Suppressor macrophage treated with lipopolysaccharide for 4 hours (primary cell): ENCODE measurements around the gene EPB41L5.
A peak's percentile ranks its signal among the peaks of the same experiment; 100 is the strongest.

ENCODE experiments used
- DNase-seq: peaks from one replicate; pipeline ENCODE4 v3.0.0-alpha.2; 2020

EPB41L5 gene

GRCh38 chr2:120204022-120204405, 191.1 kb downstream of the EPB41L5 start:
- DNase-seq = no peak

GRCh38 chr2:120204417-120204816, 191.5 kb downstream of the EPB41L5 start:
- no peak for DNase-seq

GRCh38 chr2:120204945-120205670, 192.2 kb downstream of the EPB41L5 start:
- DNase-seq = no peak

GRCh38 chr2:120206022-120206581, 193.2 kb downstream of the EPB41L5 start:
- peak; percentile 24 for DNase-seq

GRCh38 chr2:120208381-120209353, 195.8 kb downstream of the EPB41L5 start:
- no peak for DNase-seq

- DNase-seq = no peak
Measured at GRCh38 chr2:120209427-120210269, 196.8 kb downstream of the EPB41L5 start.

- DNase-seq = peak; percentile 78
Measured at GRCh38 chr2:120210270-120210693, 197.4 kb downstream of the EPB41L5 start.

- no peak for DNase-seq
Measured at GRCh38 chr2:120218181-120218580, 205.3 kb downstream of the EPB41L5 start.

- DNase-seq = no peak
Measured at GRCh38 chr2:120219291-120219690, 206.4 kb downstream of the EPB41L5 start.

- DNase-seq = no peak
Measured at GRCh38 chr2:120219766-120220165, 206.9 kb downstream of the EPB41L5 start.

- DNase-seq = no peak
Measured at GRCh38 chr2:120220756-120221155, 207.9 kb downstream of the EPB41L5 start.

GRCh38 chr2:120221616-120222015, 208.7 kb downstream of the EPB41L5 start:
- DNase-seq = no peak

- no peak for DNase-seq
Measured at GRCh38 chr2:120222186-120223033, 209.5 kb downstream of the EPB41L5 start.

GRCh38 chr2:120223034-120223912, 210.4 kb downstream of the EPB41L5 start, which contains the start of gene TMEM185B:
Gene TMEM185B, minus strand, starts transcription at chr2:120223400. Its CDS starts 424 bp downstream, at chr2:120222976.
- peak; percentile 95 for DNase-seq

- no peak for DNase-seq
Measured at GRCh38 chr2:120224256-120224655, 211.4 kb downstream of the EPB41L5 start.

- no peak for DNase-seq
Measured at GRCh38 chr2:120224735-120225548, 212.1 kb downstream of the EPB41L5 start.

- DNase-seq = no peak
Measured at GRCh38 chr2:120225549-120226065, 212.7 kb downstream of the EPB41L5 start.

GRCh38 chr2:120226316-120226715, 213.4 kb downstream of the EPB41L5 start:
- DNase-seq = no peak
